AG10803 (cell line): ENCODE measurements around the gene THAP7.
A peak's percentile ranks its signal among the peaks of the same experiment; 100 is the strongest.

Experiments
- DNase-seq: peaks from one replicate; pipeline ENCODE4 v3.0.0; 2010; ENCODE audit warnings: low read depth
- H3K4me3 ChIP-seq: 2 replicates; pipeline ENCODE4 v1.5.1; 2011; ENCODE audit warnings: mild to moderate bottlenecking, low read length, control low read depth
- TF ChIP-seq, protein P1 (sequence below): conservative IDR thresholded peaks from 2 replicates; pipeline ENCODE4 v1.5.1; 2011; ENCODE audit warnings: mild to moderate bottlenecking, low read length, control low read depth, inconsistent platforms

THAP7 gene

DNA sequence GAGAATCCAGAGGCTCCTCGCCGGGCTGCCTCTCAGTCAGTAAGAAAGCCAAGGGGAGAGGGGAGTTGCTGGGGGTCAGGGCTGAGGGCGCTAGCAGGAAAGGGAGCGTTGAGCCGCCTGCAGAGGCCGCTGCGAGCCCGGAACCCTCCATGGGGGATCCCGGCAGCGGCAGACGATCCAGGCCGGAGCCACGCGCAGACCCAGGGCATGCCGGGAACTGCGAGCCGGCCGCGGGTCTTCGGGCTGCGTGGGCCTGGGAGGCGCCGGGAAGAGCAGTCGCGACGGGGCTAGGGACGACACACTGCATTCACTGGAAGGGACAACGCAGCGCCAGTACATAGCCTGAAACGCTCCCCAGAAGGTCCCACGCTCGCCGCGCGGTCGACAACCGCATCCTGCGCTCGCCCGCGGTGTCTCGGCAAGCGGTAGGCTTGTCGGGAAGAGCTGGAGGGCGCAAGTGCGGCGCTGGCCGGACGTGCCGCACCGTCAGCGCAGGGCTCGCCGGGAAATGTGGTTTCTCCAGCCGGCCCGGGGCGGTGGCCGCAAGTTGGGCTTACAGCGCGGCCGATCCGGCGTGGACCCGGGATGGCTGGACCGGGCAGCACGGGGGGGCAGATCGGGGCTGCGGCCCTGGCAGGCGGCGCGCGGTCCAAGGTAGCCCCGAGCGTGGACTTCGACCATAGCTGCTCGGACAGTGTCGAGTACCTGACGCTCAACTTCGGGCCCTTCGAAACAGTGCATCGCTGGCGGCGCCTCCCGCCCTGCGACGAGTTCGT, 19.9 kb downstream of the THAP7 start, which contains the start of gene LZTR1:
Gene LZTR1, plus strand, starts transcription at position 511 of the 776 bp plus-strand sequence. Its CDS starts 75 bp downstream, at position 586.
- TF ChIP-seq, protein P1, sequence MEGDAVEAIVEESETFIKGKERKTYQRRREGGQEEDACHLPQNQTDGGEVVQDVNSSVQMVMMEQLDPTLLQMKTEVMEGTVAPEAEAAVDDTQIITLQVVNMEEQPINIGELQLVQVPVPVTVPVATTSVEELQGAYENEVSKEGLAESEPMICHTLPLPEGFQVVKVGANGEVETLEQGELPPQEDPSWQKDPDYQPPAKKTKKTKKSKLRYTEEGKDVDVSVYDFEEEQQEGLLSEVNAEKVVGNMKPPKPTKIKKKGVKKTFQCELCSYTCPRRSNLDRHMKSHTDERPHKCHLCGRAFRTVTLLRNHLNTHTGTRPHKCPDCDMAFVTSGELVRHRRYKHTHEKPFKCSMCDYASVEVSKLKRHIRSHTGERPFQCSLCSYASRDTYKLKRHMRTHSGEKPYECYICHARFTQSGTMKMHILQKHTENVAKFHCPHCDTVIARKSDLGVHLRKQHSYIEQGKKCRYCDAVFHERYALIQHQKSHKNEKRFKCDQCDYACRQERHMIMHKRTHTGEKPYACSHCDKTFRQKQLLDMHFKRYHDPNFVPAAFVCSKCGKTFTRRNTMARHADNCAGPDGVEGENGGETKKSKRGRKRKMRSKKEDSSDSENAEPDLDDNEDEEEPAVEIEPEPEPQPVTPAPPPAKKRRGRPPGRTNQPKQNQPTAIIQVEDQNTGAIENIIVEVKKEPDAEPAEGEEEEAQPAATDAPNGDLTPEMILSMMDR = peak; percentile 55
- peak; percentile 84 for DNase-seq
- H3K4me3 ChIP-seq = peak within 1 kb of the TSS; percentile 91

DNA sequence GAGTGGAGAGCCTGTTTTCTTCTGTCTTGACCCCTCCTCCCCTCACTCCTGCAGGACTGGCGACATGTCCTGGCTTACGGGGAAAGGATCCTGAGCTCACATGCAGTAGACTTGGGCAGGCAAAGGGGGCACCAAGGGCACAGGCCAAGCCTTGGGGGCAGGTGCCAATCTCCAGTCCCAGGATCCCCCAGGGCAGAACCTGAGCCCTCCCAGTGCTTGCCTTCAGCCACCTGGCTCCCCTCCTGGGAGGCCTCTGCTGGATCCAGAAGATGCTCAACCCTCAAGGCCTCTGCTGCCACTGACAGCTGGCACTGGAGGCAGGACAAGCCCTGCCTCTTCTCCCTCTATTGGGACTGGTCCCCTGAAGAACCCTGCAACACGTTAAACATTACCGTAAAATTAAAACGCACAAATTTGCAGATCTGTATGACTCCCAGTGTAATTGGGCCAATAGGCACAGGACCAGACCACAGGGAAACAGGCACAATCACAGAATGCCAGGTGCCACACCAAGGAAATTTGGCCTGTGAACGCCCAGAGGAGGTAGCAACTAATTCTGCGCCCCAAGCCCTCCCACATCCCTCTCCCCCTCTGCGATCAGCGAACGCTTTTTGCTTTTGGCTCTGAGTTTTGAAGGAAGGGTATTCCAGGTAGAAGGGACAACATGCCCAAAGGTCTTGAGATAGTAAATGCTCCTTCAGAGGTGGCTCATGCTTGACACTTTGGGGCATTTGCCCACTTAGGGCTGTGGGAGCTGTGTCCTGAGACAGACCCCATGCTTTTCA, 20.8 kb downstream of the THAP7 start:
- DNase-seq = no peak
- H3K4me3 ChIP-seq = peak overlapping the region; percentile 91
- TF ChIP-seq, protein P1 = no peak

DNA sequence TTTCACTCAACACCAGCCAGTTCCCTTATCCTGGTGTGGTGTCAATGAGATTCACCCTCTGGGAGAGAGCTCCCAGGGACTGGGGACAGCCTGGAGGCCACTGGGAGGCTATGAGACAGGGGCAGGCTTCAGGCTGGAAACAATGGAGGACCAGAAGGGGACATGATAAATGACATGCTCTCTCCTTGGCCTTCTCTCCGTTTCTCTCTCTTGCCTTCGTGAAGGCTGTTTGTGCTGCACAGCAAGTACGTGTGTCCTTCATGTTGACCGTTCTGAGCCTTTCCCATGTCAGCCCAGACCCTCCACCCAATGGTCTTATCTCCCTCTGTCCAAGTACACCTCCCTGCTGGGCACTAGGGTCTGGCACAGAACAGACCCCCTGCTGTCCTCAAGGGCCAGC, 21.4 kb downstream of the THAP7 start:
- no peak overlapping the region for H3K4me3 ChIP-seq
- DNase-seq = no peak
- TF ChIP-seq, protein P1 = no peak

DNA sequence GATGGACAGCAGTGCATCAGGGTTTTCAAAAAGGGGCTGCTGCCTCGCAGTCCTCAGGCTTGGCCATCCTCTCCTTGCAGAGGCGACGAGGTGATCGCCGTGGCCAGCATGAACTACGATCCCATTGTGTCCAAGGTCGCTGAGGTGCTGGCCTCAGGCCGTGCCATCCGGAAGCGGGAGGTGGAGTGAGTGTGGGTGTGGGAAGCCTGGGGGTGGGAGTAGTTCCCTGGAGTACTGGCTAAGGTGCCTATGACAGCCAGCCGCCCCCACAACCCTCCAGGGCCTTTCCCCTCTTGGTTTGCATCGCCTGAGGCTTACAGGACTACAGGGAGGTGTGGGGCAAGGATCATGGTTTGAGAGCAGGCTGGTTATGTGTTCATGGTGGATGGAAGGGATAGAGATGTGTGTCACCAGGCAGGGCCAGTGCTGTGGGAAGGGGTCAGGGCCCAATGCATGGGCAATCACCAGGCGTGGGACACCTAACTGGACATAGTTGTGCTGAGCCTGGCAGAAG, 21.9 kb downstream of the THAP7 start:
- H3K4me3 ChIP-seq = peak overlapping the region; percentile 22
- DNase-seq = no peak
- TF ChIP-seq, protein P1 = no peak

DNA sequence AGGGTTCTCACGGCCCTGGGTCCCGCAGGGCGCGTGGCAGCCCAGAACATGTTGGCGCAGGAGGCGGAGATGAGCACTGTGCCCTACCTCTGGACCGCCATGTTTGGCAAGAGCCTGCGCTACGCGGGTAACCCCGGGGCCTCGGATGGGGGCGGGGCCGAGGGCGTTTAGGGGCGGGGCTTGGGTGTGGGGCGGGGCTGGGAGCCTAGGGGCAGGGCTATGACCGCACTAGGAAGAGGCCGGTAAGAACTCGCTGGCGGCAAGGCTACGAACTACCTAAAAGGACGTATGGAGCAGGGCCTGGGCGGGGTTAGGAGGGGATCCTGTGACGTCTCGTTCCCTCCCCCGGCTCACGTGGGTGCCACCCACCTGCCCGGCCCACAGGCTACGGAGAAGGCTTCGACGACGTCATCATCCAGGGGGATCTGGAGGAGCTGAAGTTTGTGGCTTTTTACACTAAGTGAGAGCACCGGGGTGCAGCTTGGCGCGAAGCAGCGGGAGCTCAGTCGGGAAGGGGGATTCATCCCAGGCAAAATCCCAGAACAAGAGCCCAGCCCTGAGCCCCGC, 22.6 kb downstream of the THAP7 start:
- TF ChIP-seq, protein P1 = no peak
- peak overlapping the region; percentile 22 for H3K4me3 ChIP-seq
- peak; percentile 54 for DNase-seq

DNA sequence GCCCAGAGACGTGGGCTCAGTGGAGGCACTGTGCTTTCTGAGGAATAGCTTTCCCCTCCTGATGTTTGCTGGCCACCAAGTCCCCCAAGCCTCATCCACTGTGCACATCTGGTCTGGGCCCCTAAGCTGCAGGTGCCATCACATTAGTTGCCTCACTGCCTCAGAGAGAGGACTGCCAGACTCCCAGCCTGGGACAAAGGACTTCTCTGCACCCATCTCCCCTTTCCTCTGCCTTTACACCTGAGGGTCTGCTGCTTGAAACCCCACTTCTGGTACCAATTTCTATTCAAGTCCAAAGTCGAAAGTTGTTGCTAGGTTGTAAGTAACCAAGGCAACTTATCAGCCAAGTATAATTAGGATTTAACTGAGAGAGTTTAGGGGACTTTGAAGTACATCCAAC, 23.5 kb downstream of the THAP7 start:
- DNase-seq = no peak
- no peak overlapping the region for H3K4me3 ChIP-seq
- TF ChIP-seq, protein P1 = no peak
